Measurements from ENCODE around the gene ZC3H14. TPM values are rescaled to one million over a fixed set of nuclear protein-coding genes. Genes with fewer than 3 reads are reported as not detected.

Gene ZC3H14
- total RNA-seq, 1 donor from 2014 or later, result 40.0 TPM

DNA sequence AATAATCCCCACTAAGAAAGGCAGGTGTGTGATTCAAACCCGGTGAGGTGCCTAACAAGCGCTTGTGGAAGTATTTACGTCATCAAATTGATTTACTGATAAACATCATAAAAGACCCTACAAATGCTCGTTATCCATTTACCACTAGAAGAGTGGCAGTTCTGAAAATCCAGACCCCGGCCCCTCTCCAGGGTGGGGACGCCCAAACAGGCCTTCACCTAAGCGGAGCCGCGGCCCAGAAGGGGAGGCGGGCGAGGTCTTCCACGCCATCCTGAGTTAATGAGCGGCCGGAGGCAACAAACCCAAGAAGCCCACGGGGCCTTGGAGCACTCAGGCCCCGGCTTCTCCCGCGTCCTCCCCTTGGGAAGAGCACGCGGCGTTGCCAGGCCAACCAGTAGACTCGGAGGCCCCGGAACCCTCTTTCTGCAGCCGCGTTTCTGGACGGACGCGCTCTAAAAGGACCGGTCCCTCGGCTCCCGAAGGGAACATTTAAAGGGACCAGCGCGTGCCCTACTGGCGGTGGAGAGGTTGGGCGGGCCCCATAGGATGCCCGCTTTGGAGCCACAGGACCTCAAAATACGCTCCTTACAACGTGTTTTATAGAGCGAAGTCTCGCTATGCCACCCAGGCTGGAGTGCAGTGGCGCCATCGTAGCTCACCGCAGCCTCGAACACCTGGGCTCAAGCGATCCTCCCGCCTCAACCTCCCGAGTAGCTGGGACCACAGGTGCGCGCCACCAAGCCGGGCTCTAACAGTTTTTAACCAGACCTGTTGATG is 11.6 kb upstream of the ZC3H14 start:
- intact Hi-C loops (cut with micrococcal nuclease), result no loop called here

DNA sequence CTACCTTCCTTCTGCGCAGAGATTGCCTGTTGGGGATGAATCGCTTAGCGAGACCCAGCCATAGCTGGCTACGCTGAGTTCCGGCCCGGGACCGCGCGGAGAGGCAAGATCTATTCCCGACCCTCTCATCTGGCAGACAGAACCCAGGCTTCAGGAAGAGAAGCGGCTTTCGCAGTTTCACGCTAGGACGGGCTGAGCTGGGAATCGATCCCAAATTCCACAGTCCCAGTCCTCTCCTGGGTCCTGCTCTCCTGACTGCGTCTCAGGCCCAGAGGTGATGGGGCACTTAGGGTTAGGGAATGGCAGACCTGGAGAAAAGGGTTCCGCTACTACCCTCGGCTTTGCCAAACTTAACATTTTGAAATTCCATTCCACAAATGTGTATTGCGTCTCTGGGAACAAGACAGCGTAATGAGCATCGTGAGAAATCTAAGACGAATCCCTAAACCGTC is 10.8 kb upstream of the ZC3H14 start:
- intact Hi-C loops (cut with micrococcal nuclease), result no loop called here

DNA sequence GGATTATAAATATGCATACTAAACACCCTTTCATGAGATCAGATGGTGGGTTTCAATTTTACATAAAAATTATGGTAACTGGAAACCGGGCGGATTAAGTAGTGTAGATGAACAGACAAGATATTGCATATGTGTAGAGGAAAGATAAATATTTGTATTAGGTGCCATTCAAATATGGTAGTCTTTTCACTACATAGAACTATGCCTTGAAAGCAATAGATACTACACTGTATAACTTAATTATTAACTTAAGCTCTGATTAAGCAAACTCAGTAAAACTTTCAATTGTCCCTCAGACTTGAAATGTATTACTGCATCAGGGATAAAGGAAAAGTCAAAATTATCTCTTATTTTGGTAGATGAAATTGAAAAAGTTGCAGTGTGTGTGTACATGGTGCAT is 10.0 kb upstream of the ZC3H14 start:
- intact Hi-C loops (cut with micrococcal nuclease), result no loop called here

DNA sequence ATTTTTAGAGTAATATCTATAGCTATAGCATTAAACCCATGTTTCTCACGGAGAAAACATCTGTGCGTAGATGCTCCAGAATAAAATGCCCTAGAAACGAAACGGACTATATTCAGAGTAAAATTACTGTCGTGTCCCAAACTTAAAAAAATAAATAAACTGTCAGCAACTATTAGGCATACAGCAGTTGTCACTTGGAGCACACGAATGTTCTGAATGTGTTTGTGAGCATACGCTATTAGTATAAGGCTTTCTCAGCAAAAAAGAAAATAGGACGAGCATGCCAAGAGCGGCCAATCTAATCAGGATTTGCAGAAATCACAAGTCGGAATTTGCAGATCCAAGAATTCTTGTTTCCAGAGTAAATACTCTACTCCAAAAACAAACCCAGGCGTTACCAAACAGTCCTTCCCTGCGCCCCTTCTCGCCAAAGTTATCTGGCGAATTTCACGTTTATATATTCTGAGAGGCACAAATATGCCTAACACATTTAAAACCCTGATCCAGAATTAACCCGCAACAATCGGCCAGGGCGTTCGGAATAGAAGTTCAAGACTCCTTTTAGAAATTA is 8.9 kb upstream of the ZC3H14 start:
- intact Hi-C loops (cut with micrococcal nuclease), result loop anchor here (1.0 to 2.0 kb wide), 2 partner anchors 9 to 169 kb away; partner anchors contain the start of genes SPATA7 and ZC3H14

DNA sequence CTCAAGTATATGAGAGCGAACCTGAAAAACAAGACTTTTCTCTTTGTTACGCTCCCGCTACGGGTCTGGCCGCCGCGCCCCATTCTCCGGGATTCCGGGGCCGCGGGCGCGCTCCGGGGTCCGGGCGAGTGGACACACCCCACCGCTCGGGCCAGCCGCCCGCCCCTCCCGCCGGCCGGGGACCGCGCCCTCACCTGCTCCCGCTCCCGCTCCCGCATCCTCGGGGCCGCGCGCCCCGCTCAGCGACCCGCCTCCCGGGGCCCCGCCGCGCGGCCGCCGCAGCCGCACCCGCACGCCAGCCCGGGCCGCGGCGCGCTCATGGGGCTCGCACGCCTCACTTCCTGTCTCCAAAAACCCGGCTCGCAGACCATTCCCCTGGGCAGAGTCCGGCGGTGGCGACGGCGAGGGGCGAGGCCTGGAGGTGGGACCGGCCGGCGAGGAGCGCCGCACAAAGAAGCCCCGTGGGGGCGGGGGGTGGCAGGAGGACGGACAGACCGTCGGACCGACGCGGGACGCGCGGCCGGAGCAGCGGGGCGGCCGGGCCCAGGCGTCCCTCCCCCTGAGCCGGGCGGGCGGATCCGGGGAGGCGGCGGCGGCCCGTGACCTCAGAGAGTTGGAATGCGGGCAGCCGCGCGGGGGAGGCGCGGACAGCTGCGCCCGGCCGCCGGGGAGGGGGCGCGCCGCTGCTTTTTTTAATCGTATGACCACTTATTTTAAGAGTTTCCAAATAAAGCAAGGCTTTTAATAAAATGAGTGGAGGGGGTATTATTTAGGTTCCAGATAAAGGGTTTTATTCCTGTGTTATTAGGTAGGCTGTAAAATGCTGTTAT is 8.2 kb upstream of the ZC3H14 start, which contains the start of gene PTPN21:
TSS of gene PTPN21 (minus strand) at position 551 of the 830 bp plus-strand sequence. CDS start 4,590 bp downstream, outside the sequence.
- intact Hi-C loops (cut with micrococcal nuclease), result loop anchor here (1.0 to 2.0 kb wide), 2 partner anchors 9 to 170 kb away; partner anchors contain the start of genes SPATA7 and ZC3H14

GRCh38 chr14:88556581-88556980 is 6.3 kb upstream of the ZC3H14 start:
- intact Hi-C loops (cut with micrococcal nuclease), result no loop called here

GRCh38 chr14:88559852-88560251 is 3.0 kb upstream of the ZC3H14 start:
- intact Hi-C loops (cut with micrococcal nuclease), result loop anchor here (5.0 to 10.0 kb wide), 5 partner anchors 553 to 1697 kb away; partner anchors contain the start of genes FOXN3, GALC, GPR65 and PSMC1

GRCh38 chr14:88562532-88562830 is 356 bp upstream of the ZC3H14 start:
- intact Hi-C loops (cut with micrococcal nuclease), result loop anchor here (2.0 to 10.0 kb wide), 6 partner anchors 178 to 1695 kb away; partner anchors contain the start of genes FOXN3, GALC, GPR65 and PSMC1

GRCh38 chr14:88563845-88564244 is 1.0 kb downstream of the ZC3H14 start:
- intact Hi-C loops (cut with micrococcal nuclease), result loop anchor here (1.0 to 10.0 kb wide), 12 partner anchors 10 to 1693 kb away; partner anchors contain the start of genes FOXN3, GALC, GPR65 and PSMC1

- intact Hi-C loops (cut with micrococcal nuclease), result loop anchor here (10.0 kb wide), 2 partner anchors 621 to 849 kb away; partner anchors contain the start of gene FOXN3
These were observed 2.6 kb downstream of the ZC3H14 start for GRCh38 chr14:88565427-88565826.

DNA sequence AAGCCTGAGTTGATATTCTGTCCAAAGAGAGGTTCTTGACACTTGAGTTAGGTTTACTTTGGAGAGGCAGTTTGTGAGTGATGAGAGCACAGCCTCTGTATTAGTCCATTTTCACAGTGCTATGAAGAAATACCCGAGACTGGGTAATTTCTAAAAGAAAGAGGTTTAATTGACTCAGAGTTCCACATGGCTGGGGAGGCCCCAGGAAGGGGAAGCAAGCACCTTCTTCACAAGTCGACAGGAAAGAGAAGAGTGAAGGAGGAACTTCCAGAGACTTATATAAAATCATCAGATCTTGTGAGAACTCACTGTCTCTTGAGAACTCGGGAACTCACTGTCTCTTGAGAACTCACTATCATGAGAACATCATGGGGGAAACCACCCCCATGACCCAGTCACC is 5.4 kb downstream of the ZC3H14 start:
- intact Hi-C loops (cut with micrococcal nuclease), result loop anchor here (10.0 kb wide), 2 partner anchors 623 to 847 kb away; partner anchors contain the start of gene FOXN3

DNA sequence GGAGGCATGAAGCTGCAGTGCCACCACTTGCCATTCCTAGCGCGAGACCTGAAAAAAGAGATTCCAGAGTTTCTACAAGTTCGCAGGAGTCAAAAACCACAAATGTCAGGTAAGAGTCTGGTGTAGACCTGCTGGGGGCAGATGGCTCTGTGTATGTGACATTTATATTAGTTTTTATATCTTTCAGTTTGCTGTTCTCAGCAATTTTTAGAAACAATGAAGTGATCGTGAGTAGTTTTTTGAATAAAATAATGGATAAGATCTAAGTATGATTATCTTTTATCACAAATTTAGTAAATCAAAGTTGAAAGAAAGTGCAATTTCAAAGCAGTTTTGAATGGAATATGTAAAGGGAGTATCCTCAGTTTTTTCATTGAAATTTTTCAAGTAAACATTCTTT is 9.3 kb downstream of the ZC3H14 start:
- intact Hi-C loops (cut with micrococcal nuclease), result no loop called here

GRCh38 chr14:88576222-88576621 is 13.4 kb downstream of the ZC3H14 start:
- intact Hi-C loops (cut with micrococcal nuclease), result no loop called here

- intact Hi-C loops (cut with micrococcal nuclease), result no loop called here
These were observed 21.6 kb downstream of the ZC3H14 start for GRCh38 chr14:88584451-88584850.

DNA sequence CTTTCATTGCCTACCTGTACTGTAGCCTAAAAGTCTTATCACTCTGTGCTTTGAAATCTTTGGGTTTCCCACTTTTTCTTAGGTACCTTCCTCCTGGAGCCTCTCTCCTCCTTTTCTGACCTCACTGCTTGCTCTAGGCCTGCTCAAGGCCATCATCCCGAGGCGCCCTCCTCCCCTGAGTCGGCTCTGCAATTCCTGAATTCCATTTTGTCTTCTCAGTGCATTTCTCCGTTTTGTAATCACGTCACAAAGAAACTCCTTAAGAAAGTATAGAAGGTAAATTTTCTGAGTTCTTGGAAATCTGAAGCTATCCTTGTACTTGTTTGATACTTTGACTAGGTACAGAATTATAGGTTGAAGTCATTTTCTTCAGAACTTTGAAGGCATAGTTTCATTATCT is 25.2 kb downstream of the ZC3H14 start:
- intact Hi-C loops (cut with micrococcal nuclease), result no loop called here

DNA sequence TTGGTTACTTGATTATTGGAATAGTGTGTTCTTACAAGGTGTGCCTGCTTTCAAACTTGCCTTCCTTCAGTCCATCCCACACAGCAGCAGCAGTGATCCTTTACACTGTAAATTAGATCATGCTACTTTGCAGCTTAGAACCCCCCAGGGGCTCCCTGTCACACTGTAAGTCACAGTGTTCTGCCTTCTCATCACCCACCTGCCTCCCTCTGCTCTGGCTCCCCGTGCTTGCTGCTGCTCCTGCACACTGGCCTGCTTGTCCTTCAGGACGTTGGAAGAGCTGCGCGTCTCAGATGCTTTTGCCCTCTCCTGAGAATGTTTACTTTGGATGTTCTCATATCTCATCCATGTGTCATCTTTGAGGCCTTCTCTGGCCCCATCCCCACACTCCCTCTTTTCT is 27.3 kb downstream of the ZC3H14 start:
- intact Hi-C loops (cut with micrococcal nuclease), result no loop called here

- intact Hi-C loops (cut with micrococcal nuclease), result no loop called here
These were observed 29.2 kb downstream of the ZC3H14 start for GRCh38 chr14:88592031-88592430.

DNA sequence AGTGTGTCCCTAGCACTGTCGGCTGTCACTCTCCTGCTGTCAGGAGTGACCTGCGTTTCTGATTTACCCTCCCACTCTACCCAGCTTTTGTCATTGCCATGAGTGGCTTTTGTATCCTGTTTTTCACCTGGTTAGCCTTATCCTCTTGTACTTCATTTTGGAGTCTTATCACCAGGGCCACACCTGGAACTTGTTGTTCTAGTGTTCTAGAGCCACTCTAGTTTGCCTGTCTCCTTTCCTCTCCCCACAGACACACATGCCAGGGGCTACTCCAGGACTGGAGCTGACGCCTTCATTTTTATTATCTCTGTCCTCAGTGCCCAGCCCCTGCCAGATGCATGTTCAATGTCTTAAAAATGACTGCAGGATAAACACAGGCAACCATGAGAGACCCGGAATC is 34.2 kb downstream of the ZC3H14 start:
- intact Hi-C loops (cut with micrococcal nuclease), result no loop called here

GRCh38 chr14:88597601-88598000 is 34.8 kb downstream of the ZC3H14 start:
- intact Hi-C loops (cut with micrococcal nuclease), result no loop called here

- intact Hi-C loops (cut with micrococcal nuclease), result no loop called here
These were observed 35.3 kb downstream of the ZC3H14 start for GRCh38 chr14:88598097-88598675.

DNA sequence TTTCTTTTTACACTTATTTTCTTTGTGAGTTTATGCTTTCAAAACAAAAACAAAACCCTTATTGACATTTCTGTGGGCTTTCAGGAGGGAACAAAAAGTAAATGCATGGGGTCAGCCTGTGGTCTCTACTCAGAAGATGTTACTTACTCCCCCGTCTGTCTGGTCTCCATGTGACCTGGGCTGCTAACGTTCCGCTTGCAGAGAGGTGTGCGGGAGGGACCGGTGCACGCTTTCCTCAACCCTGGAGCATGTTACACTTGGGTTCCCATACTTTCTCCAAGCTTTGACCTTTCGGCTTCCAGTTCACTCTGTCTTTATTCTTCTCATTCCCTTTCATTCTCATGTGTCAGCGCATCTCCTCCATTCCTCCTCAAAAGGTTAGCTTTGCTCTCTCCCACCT is 36.5 kb downstream of the ZC3H14 start:
- intact Hi-C loops (cut with micrococcal nuclease), result loop anchor here (1.0 kb wide), 1 partner anchor 36 kb away; the partner anchor contains the start of gene ZC3H14
